HG03457 (cell line): ENCODE results near the gene DKKL1.
"Not testable (repeated sequence)": the region's sequence is repeated elsewhere in the genome, so short reads cannot be mapped to it uniquely, and the experiment has no call there.

ENCODE experiments used
- ATAC-seq: cut with Tn5 transposase; IDR thresholded peaks from one replicate; pipeline ENCODE4 v1.9.1; 2021; ENCODE audit warnings: moderate number of reproducible peaks; ENCODE audit not compliant: unreplicated experiment

Gene DKKL1

DNA sequence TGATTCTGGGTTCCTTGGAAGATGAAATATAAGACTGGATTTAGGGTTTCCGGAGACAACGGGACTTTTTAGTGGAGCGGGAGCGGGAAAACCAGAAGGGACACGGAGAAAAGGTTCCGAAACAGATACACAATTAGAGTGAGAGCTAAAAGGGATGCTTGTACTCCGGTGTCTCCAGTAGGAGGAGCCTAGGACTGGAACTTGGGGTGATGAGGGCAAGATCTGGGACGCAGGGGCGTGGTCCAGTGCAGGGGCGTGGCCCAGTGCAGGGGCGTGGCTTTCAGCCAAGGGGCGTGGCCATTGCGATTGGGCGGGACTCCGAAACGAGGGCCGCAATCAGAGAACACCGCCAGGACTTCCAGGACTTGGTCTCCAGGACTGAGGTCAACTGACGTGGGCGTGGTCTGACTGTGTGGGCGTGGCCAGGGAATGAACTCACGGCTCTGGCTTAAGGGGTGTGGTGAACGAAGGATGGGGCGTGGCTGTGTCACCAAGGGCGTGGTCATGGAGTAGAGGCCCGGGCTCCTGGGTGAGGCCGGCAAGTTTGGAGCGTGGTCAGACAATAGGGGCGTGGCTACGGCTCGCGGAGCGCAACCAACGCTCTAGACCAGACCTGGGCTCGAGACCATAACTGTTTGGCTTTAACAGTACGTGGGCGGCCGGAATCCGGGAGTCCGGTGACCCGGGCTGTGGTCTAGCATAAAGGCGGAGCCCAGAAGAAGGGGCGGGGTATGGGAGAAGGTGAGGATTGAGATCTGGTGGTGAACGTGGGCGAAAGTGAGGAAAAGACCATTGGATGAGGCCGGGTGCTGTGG is at the start of gene DKKL1:
Gene DKKL1 (plus strand): TSS at position 610 of the 815 bp plus-strand sequence. CDS start 122 bp downstream, at position 732.
- no peak for ATAC-seq

DNA sequence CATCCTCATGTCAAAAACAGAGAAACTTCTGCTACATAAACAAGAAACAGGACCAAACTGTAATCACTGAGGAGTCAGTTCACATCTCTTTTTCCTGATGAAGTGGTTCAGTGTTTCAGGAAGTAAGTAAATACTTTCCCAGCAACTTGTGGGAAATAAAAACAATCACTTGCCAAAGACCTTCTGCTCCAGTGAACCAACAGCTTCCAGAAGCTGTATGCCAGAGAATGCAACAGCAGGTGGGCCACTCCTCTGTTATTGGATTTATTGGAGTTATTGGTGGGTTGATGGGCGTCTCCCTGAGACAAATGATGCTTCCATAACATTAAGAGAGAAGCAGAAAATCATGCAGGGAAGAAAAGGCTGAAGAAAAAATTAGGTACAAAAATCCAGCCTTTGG is 48.6 kb upstream of the DKKL1 start:
- no peak for ATAC-seq

- ATAC-seq, result no peak
Observed at GRCh38 chr19:49316284-49316683, 47.4 kb upstream of the DKKL1 start.

DNA sequence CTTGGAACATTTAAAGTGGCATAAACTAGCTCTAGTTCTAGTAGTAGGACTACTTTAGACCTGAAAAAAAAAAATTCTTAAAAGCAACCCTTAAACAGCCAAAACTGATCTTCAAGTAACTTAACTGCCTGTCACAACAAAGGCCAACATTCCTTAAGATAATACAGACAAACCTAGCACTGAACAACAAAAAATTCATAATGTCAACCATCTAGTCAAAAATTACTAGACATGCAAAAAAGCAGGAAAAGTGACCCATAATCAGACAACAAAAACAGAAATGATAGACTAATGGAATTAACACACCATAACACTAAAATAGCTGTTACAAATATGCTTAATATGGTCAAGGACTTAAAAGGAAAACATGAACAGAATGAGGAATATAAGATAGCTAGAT is 45.4 kb upstream of the DKKL1 start:
- no peak for ATAC-seq

GRCh38 chr19:49324801-49325576 is 38.7 kb upstream of the DKKL1 start, which contains the start of gene SLC6A16:
Gene SLC6A16 (minus strand): TSS chr19:49325191. CDS start chr19:49311347, 13,844 bp downstream.
- no peak for ATAC-seq

GRCh38 chr19:49325756-49326155 is 37.9 kb upstream of the DKKL1 start:
- not testable (repeated sequence) for ATAC-seq

- ATAC-seq, result no peak
Observed at GRCh38 chr19:49326165-49326704, 37.4 kb upstream of the DKKL1 start.

GRCh38 chr19:49327878-49328544 is 35.7 kb upstream of the DKKL1 start:
- no peak for ATAC-seq

GRCh38 chr19:49328741-49329140 is 34.9 kb upstream of the DKKL1 start:
- no peak for ATAC-seq

DNA sequence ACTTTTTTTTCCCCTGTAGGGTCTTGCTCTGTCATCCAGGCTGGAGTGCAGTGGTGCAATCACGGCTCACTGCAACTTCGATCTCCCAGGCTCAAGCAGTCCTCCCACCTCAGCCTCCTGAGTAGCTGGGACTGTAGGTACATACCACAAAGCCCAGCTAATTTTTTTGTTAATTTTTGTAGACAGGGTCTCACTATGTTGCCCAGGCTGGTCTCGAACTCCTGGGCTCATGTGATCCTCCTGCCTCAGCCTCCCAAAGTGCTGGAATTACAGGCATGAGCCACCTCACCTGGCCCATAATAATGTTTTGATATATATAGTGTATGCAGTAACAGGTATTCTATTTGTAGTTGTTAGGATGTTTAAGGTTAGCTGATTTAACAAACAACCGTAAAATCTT is 32.5 kb upstream of the DKKL1 start:
- not testable (repeated sequence) for ATAC-seq

DNA sequence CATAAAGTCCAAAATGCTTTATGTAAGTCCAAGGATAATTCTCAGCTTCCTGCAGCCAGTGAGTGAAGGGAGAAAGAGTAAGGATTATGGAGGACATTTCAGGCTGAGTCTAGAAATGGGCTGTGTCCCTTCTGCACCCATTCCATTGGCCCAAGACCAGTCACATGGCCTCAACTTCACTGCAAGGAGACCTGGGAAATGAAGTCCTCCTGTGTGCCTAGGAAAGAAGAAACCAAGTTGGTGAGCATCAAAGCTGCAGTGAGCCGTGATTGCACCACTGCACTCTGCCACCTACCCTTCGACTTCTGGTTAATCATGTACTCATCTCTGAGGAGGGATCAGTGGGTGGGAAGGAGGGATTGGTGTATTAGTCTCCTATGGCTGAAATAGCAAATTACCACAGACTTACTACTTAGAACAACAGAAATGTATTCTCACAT is 32.0 kb upstream of the DKKL1 start:
- peak; percentile 37 for ATAC-seq

GRCh38 chr19:49332691-49333417 is 30.8 kb upstream of the DKKL1 start:
- ATAC-seq, result not testable (repeated sequence)

DNA sequence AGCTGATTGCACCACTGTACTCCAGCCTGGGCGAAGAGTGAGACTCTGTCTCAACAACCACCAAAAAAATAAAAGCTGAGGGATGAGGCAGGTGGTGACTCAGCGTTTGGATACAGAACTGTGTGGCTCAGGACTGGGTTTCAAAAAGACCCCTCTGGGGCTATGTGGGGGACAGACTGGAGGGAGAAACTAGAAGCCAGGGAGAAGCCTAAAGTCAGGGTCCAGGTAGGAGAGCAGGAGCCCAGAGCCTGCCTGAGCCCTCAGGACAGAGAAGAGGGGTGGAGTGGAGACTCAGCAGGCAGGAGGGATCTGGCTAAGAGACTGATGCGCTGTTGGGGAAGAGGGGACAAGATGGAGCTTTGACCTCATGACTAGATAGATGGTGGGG is 30.3 kb upstream of the DKKL1 start:
- no peak for ATAC-seq

GRCh38 chr19:49333811-49334288 is 29.8 kb upstream of the DKKL1 start:
- ATAC-seq, result no peak

- no peak for ATAC-seq
Observed at GRCh38 chr19:49335071-49335783, 28.4 kb upstream of the DKKL1 start, which contains the start of gene CD37. Gene CD37 (plus strand): TSS chr19:49335406. CDS start chr19:49335541, 135 bp downstream.

- ATAC-seq, result no peak
Observed at GRCh38 chr19:49335784-49336481, 27.7 kb upstream of the DKKL1 start.

DNA sequence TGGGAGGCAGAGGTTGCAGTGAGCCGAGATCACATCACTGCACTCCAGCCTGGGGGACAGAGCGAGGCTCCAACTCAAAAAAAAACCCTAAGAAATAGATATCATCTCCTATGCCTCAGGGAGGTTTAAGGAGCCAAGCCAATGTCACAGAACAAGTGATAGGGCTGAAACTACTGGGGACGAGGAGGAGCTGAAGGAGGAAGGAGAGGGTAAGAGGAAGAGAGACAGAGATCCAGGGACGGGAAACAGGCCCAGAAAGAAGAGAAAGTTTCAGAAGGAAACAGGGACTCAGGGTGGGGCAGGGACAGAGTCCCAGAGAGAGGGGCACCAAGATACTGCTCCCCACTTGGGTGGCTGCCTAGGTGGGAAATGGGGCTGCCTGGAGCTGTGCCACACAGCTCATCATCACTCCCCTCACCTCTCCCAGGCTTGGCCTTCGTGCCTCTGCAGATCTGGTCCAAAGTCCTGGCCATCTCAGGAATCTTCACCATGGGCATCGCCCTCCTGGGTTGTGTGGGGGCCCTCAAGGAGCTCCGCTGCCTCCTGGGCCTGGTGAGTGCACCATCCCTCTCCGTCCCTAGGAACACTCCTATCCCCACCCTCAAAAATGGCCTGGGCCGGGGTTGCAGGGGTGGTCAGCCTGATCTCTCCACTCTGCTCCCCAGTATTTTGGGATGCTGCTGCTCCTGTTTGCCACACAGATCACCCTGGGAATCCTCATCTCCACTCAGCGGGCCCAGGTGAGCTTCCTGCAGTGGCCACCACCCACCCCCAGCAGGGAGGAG is 27.0 kb upstream of the DKKL1 start:
- ATAC-seq, result no peak
